Measurements from ENCODE around the gene RHEB. TPM values are rescaled to one million over a fixed set of nuclear protein-coding genes. Genes with fewer than 3 reads are reported as not detected.

Gene RHEB
- total RNA-seq, 1 experiment from 2014 or later: 114 TPM

- Histone ChIP-seq H4K20me1 (ENCODE audit: control insufficient read depth, insufficient read depth, insufficient read length) (no peaks in the 10 kb centered on the region), H3K4me2 (ENCODE audit: insufficient read depth, insufficient read length, low read length) (no peak overlapping the region), H2BK15ac (ENCODE audit: low read depth, low read length) (no peak overlapping the region), H2BK12ac (ENCODE audit: insufficient read length, low read depth, low read length) (no peak overlapping the region), H2AK5ac (ENCODE audit: insufficient read length, low read length) (no peak overlapping the region), H3K79me2 (ENCODE audit: insufficient read depth, low read length) (peaks cover 74% of the 10 kb centered on the region), H2AFZ (ENCODE audit: low read length) (no peak overlapping the region), H3K23ac (ENCODE audit: insufficient read length, low read depth, low read length) (no peak overlapping the region), H3K27me3 (ENCODE audit: insufficient read depth, low read length) (no peaks in the 10 kb centered on the region), H3K18ac (ENCODE audit: insufficient read length, low read depth, low read length) (no peak overlapping the region), H2BK20ac (ENCODE audit: low read depth, low read length, poor library complexity, severe bottlenecking) (no peak overlapping the region), H3K9me3 (ENCODE audit: control insufficient read depth, low read depth, low read length) (no peaks in the 10 kb centered on the region), H3T11ph (ENCODE audit: low read length) (no peak overlapping the region), H3K23me2 (ENCODE audit: insufficient read length, low read depth, low read length, poor library complexity, severe bottlenecking) (no peaks in the 10 kb centered on the region), H3K79me1 (ENCODE audit: insufficient read depth, low read depth, low read length, poor library complexity, severe bottlenecking) (peaks cover 3% of the 10 kb centered on the region), H2BK5ac (ENCODE audit: insufficient read length, low read length) (no peak overlapping the region), H4K5ac (ENCODE audit: insufficient read length, low read depth, low read length) (no peak overlapping the region), H2BK120ac (ENCODE audit: low read depth, low read length, poor library complexity, severe bottlenecking) (no peak overlapping the region), H3K4ac (ENCODE audit: low read depth, low read length) (no peak overlapping the region), H4K91ac (ENCODE audit: insufficient read length, low read depth, low read length) (no peak overlapping the region), H3K14ac (ENCODE audit: insufficient read depth, low read length) (no peak overlapping the region), H3K4me1 (ENCODE audit: insufficient read depth, low read length) (peaks cover 15% of the 10 kb centered on the region; the same call in 1 of the 2 replicates), H3K27ac (ENCODE audit: insufficient read length, low read depth, low read length) (no peak overlapping the region), H3K56ac (ENCODE audit: insufficient read length, low read depth, low read length) (no peak overlapping the region), H3K9ac (ENCODE audit: extremely low read depth, insufficient read length, low read length) (no peak overlapping the region), H4K8ac (replicated peaks; ENCODE audit: insufficient read length, low read depth, low read length) (no peak overlapping the region)
- DNase-seq: no peak
- Mint-ChIP-seq H3K27me3 (ENCODE audit: low read depth) (no peaks in the 10 kb centered on the region), H3K4me1 (peaks cover 66 to 73% of the 10 kb centered on the region in 2 experiments), H3K4me3 (no peak overlapping the region), H3K9me3 (no peaks in the 10 kb centered on the region), H3K27ac (peak overlapping the region in 1 of 3 experiments; percentile 4; a peak in 1 of 7 replicates), H3K36me3 (ENCODE audit: insufficient read depth in 1 of 3, low read depth in 3 of 3) (peaks cover 0 to 8% (median 0%) of the 10 kb centered on the region in 3 experiments; a peak in 2 of 7 replicates)
- no CpG with 5 or more reads among the region's 2 CpGs for WGBS (ENCODE audit: extremely low coverage, insufficient read length, low lambda C conversion rate)
- TF ChIP-seq CTCF (conservative IDR thresholded peaks at IDR 0.05): no peak
Observed at GRCh38 chr7:151507806-151508205, 11.9 kb downstream of the RHEB start.

Data from H9 (cell line).